ENCODE measurements around the gene MTFR1L.

GRCh38 chr1:25774921-25775771 lies 44.6 kb upstream of the MTFR1L start:
- TF ChIP-seq CTCF (conservative IDR thresholded peaks at IDR 0.05 in 1 of 2, IDR thresholded peaks at IDR 0.05 in 1 of 2; ENCODE audit: extremely low read depth in 1 of 2, insufficient read depth in 1 of 2, low read depth in 1 of 2, low read length in 2 of 2) (no peak), EZH2 (IDR thresholded peaks at IDR 0.05; ENCODE audit: borderline replicate concordance, low read length) (no peak)

Measured in mammary epithelial cell (primary cell).